OCI-LY7 (cell line): ENCODE results near the gene RHOA. TPM values are rescaled to one million over a fixed set of nuclear protein-coding genes. Genes with fewer than 3 reads are reported as not detected.

ENCODE experiments used
- BruUV-seq: library from RNA; stranded (reverse); fragments of 400-500 nt; replicated peaks from 2 replicates; lab custom pipeline; 2021; lab: Mats Ljungman, UMichigan
- CTCF ChIA-PET: fragments of 300-600 bp; sonication (Branson Sonifier 250); formaldehyde crosslinking; loops from one replicate; lab custom pipeline; 2022; ENCODE audit warnings: antibody characterized with exemption; ENCODE audit not compliant: unreplicated experiment; lab: Charles Lee
- POLR2A ChIA-PET: fragments of 300-600 bp; sonication (Branson Sonifier 250); formaldehyde crosslinking; loops from one replicate; lab custom pipeline; 2022; ENCODE audit warnings: antibody characterized with exemption; lab: Charles Lee
- DNase-seq: peaks from one replicate; pipeline ENCODE4 v3.0.0-alpha.2; 2015; ENCODE audit warnings: low spot score
- H2AFZ ChIP-seq: fragments of 200-600 bp; sonication (generic), shearing (Covaris generic); 2 replicates; pipeline ENCODE4 v1.6.1; 2014; ENCODE audit warnings: mild to moderate bottlenecking, antibody characterized with exemption, low read length, moderate library complexity
- H3K27ac ChIP-seq: fragments of 200-600 bp; sonication (generic); 2 replicates; pipeline ENCODE4 v1.5.1; 2014; ENCODE audit warnings: mixed run types, low read depth, mild to moderate bottlenecking, moderate library complexity, low read length, inconsistent platforms; ENCODE audit not compliant: poor library complexity, severe bottlenecking
- H3K36me3 ChIP-seq: fragments of 200-600 bp; sonication (generic); 2 replicates; pipeline ENCODE4 v1.6.1; 2014; ENCODE audit warnings: mild to moderate bottlenecking, antibody characterized with exemption, low read length, moderate library complexity, mixed read lengths; ENCODE audit not compliant: insufficient read depth
- H3K4me1 ChIP-seq: fragments of 200-600 bp; sonication (generic); 2 replicates; pipeline ENCODE4 v1.5.1; 2014; ENCODE audit warnings: mild to moderate bottlenecking, low read length; ENCODE audit not compliant: insufficient read depth, poor library complexity, severe bottlenecking
- H3K4me2 ChIP-seq: fragments of 200-600 bp; sonication (generic); 2 replicates; pipeline ENCODE4 v1.6.1; 2014; ENCODE audit warnings: mild to moderate bottlenecking, low read length
- H3K4me3 ChIP-seq: fragments of 200-600 bp; sonication (generic); 2 replicates; pipeline ENCODE4 v1.5.1; 2014; ENCODE audit warnings: mild to moderate bottlenecking, low read depth, low read length; ENCODE audit not compliant: poor library complexity, severe bottlenecking
- H3K79me2 ChIP-seq: fragments of 200-600 bp; sonication (generic); 2 replicates; pipeline ENCODE4 v1.6.1; 2016; ENCODE audit warnings: low read depth, mild to moderate bottlenecking, low read length, moderate library complexity, mixed read lengths; ENCODE audit not compliant: insufficient read depth
- H3K9me2 ChIP-seq: fragments of 200-600 bp; sonication (generic); 2 replicates; pipeline ENCODE4 v1.6.1; 2016; ENCODE audit warnings: mild to moderate bottlenecking, low read length, mixed read lengths; ENCODE audit not compliant: insufficient read depth
- H3K9me3 ChIP-seq: fragments of 200-600 bp; sonication (generic); 2 replicates; pipeline ENCODE4 v1.6.1; 2014; ENCODE audit warnings: mild to moderate bottlenecking, mixed run types, low read length, mixed read lengths
- H4K20me1 ChIP-seq: fragments of 200-600 bp; sonication (generic); 2 replicates; pipeline ENCODE4 v1.6.1; 2014; ENCODE audit warnings: mild to moderate bottlenecking, antibody characterized with exemption, low read length, moderate library complexity, mixed read lengths; ENCODE audit not compliant: insufficient read depth
- CTCF ChIP-seq: fragments of 200-600 bp; sonication (generic); conservative IDR thresholded peaks from 2 replicates; pipeline ENCODE4 v1.5.1; 2014; ENCODE audit warnings: mild to moderate bottlenecking, antibody characterized with exemption, low read length, moderate library complexity, mixed read lengths
- EZH2phosphoT487 ChIP-seq: fragments of 200-600 bp; sonication (generic); IDR thresholded peaks from 2 replicates; pipeline ENCODE4 v1.6.1; 2018; ENCODE audit warnings: low read depth, borderline replicate concordance, mild to moderate bottlenecking, mixed run types, antibody characterized with exemption, low read length, moderate library complexity, mixed read lengths
- intact Hi-C: fragments of 100-400 bp; cut with micrococcal nuclease; formaldehyde crosslinking; loops from one replicate; pipeline ENCODE4 v1.10.0; 2022; ENCODE audit not compliant: unreplicated experiment
- total RNA-seq, 2 experiments: library from RNA; depleted of rRNA in 1 of 2; stranded (reverse); fragments of >200 nt in 1 of 2; shearing (Covaris generic) in 1 of 2; gene quantifications; 2 replicates each; pipeline ENCODE4 v1.2.3, GENCODE V29; 2014 to 2022

RHOA gene
- total RNA-seq, 2 experiments from 2014 or later = 218 to 373 TPM

GRCh38 chr3:49339941-49340800 lies 71.6 kb downstream of the RHOA start, which contains the start of gene USP4:
USP4 (minus strand) TSS chr3:49340053; CDS start chr3:49340024, 29 bp downstream.
- H3K9me3 ChIP-seq = no peaks in the 10 kb centered on the region
- peaks cover 65% of the 10 kb centered on the region for H3K4me1 ChIP-seq
- peak within 1 kb of the TSS; percentile 72 for H2AFZ ChIP-seq
- H3K9me2 ChIP-seq = no peaks in the 10 kb centered on the region
- H3K36me3 ChIP-seq = peaks cover 16% of the 10 kb centered on the region
- CTCF ChIA-PET = interaction anchor here (0.6 to 1.5 kb wide), 12 partner anchors 14 to 415 kb away, joined by 3 to 5 read pairs (median 3); no protein-coding TSS in a partner anchor
- TSS peak; percentile 96 for BruUV-seq
- intact Hi-C loops = loop anchor here (1.0 to 10.0 kb wide), 7 partner anchors 18 to 1115 kb away; partner anchors contain the start of genes APEH, CAMP, DAG1 and GPX1
- TF ChIP-seq CTCF = peak; percentile 84
- no peak for TF ChIP-seq EZH2phosphoT487
- peak; percentile 97 for DNase-seq
- no peaks in the 10 kb centered on the region for H4K20me1 ChIP-seq
- peaks cover 32% of the 10 kb centered on the region for H3K79me2 ChIP-seq
- POLR2A ChIA-PET = interaction anchor here (0.6 to 3.1 kb wide), 21 partner anchors 11 to 715 kb away, joined by 3 to 18 read pairs (median 3); partner anchors contain the start of genes GPX1, NICN1, RHOA and TCTA
- peak within 1 kb of the TSS; percentile 85 for H3K4me2 ChIP-seq
- H3K4me3 ChIP-seq = peak within 1 kb of the TSS; percentile 97
- H3K27ac ChIP-seq = peak within 1 kb of the TSS; percentile 97

GRCh38 chr3:49339581-49339940 lies 72.2 kb downstream of the RHOA start:
- H3K4me2 ChIP-seq = peak overlapping the region; percentile 85
- DNase-seq = no peak
- peak overlapping the region; percentile 97 for H3K27ac ChIP-seq
- H3K4me3 ChIP-seq = peak overlapping the region; percentile 97
- ChIA-PET CTCF (interaction anchor here (0.6 to 1.5 kb wide), 8 partner anchors 13 to 415 kb away, joined by 3 to 5 read pairs (median 3); no protein-coding TSS in a partner anchor), POLR2A (interaction anchor here (0.6 to 3.1 kb wide), 17 partner anchors 13 to 430 kb away, joined by 3 to 18 read pairs (median 3); partner anchors contain the start of genes GPX1, NICN1, RHOA and TCTA)
- H3K4me1 ChIP-seq = peaks cover 59% of the 10 kb centered on the region
- H3K79me2 ChIP-seq = peaks cover 32% of the 10 kb centered on the region
- intact Hi-C loops = no loop called here
- no TSS peak for BruUV-seq
- peak overlapping the region; percentile 72 for H2AFZ ChIP-seq
- H3K9me3 ChIP-seq = no peaks in the 10 kb centered on the region
- TF ChIP-seq CTCF (no peak), EZH2phosphoT487 (no peak)
- no peaks in the 10 kb centered on the region for H4K20me1 ChIP-seq
- peaks cover 22% of the 10 kb centered on the region for H3K36me3 ChIP-seq
- H3K9me2 ChIP-seq = no peaks in the 10 kb centered on the region
